Lower leg skin (tissue), 3 donors: ENCODE measurements around the gene FCAMR.

ENCODE experiments used
- CTCF ChIP-seq, 3 donors: fragments of 450-650 bp; IDR thresholded peaks; one replicate each; pipeline ENCODE4 v1.5.1; 2016; ENCODE audit warnings: antibody characterized with exemption in 3 of 3, mild to moderate bottlenecking in 3 of 3, moderate library complexity in 2 of 3
- POLR2A ChIP-seq, 2 donors: fragments of 450-650 bp; IDR thresholded peaks; one replicate each; pipeline ENCODE4 v1.6.1; 2016 to 2017; ENCODE audit warnings: antibody characterized with exemption in 2 of 2, mild to moderate bottlenecking in 1 of 2, moderate library complexity in 1 of 2

DNA sequence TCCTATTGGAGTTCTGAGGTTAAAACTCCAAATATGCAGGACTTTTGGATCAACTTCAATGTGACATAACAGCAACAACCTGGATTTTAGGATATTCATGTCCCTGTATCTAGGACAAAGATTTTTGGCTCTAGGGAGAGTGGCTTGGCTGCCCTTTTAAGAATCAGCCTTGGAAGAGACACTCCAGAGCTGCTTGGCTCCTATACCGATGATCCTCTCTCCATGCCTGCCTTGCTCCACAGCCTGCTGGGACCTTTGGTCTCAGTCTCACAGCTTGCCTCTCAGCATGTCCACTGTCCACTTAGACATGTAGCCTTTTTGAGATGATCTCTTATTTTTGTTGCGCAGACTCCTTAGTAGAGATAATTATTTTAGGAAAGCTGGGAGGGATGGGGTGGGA, 44.0 kb downstream of the FCAMR start:
- TF ChIP-seq CTCF (IDR thresholded peaks at IDR 0.05) (no peak), POLR2A (IDR thresholded peaks at IDR 0.05) (no peak)
